H1 (cell line): ENCODE data around the gene RUNX1. TPM values are rescaled to one million over a fixed set of nuclear protein-coding genes. Genes with fewer than 3 reads are reported as not detected.

Experiments
- CTCF ChIA-PET: fragments of 300-600 bp; sonication (Branson Sonifier 250); formaldehyde crosslinking; loops from one replicate; lab custom pipeline; 2021; ENCODE audit not compliant: partially characterized antibody; lab: Charles Lee
- POLR2A ChIA-PET: fragments of 300-600 bp; sonication (Branson Sonifier 250); formaldehyde crosslinking; loops from one replicate; lab custom pipeline; 2021; ENCODE audit warnings: inconsistent platforms; ENCODE audit not compliant: partially characterized antibody; lab: Charles Lee
- DNase-seq, 2 experiments: peaks; one replicate each; pipeline versions ENCODE4 v3.0.0 to v3.0.0-alpha.2; 2010 to 2022; ENCODE audit warnings: low spot score in 2 of 2, low read depth in 1 of 2, mixed read lengths in 1 of 2
- FAIRE-seq: peaks from 2 replicates; lab custom pipeline; 2011; peaks lifted over from hg19 to GRCh38; lab: Jason Lieb, UNC
- H2AFZ ChIP-seq: 2 replicates; pipeline ENCODE4 v1.8.1; 2012; ENCODE audit warnings: low read length, inconsistent platforms
- H2AK5ac ChIP-seq: 2 replicates; pipeline ENCODE4 v1.6.1; 2013; ENCODE audit warnings: low read depth, low read length
- H2BK120ac ChIP-seq: replicated peaks from 2 replicates; pipeline ENCODE3; 2013; ENCODE audit warnings: low read depth, low read length, inconsistent platforms
- H2BK12ac ChIP-seq: 2 replicates; pipeline ENCODE4 v1.6.1; 2013; ENCODE audit warnings: low read depth, low read length
- H2BK15ac ChIP-seq: 2 replicates; pipeline ENCODE4 v1.6.1; 2013; ENCODE audit warnings: low read length
- H2BK20ac ChIP-seq: 2 replicates; pipeline ENCODE4 v1.6.1; 2013; ENCODE audit warnings: low read length
- H2BK5ac ChIP-seq: 2 replicates; pipeline ENCODE4 v1.6.1; 2013; ENCODE audit warnings: low read depth, low read length
- H3K14ac ChIP-seq: 2 replicates; pipeline ENCODE4 v1.6.1; 2013; ENCODE audit warnings: inconsistent platforms; ENCODE audit not compliant: insufficient read length
- H3K18ac ChIP-seq: 2 replicates; pipeline ENCODE4 v1.6.1; 2013; ENCODE audit warnings: low read length; ENCODE audit errors: extremely low read depth
- H3K23ac ChIP-seq: 2 replicates; pipeline ENCODE4 v1.6.1; 2013; ENCODE audit warnings: inconsistent platforms; ENCODE audit not compliant: insufficient read length
- H3K23me2 ChIP-seq: 2 replicates; pipeline ENCODE4 v1.6.1; 2013; ENCODE audit warnings: low read depth, low read length
- H3K27ac ChIP-seq: 2 replicates; pipeline ENCODE4 v1.6.1; 2011; ENCODE audit warnings: low read depth, low read length, inconsistent platforms
- H3K27me3 ChIP-seq, 4 experiments: replicated peaks in 1 of 4; 1 replicate in 1 of 4; 2 replicates in 3 of 4; pipeline versions ENCODE4 v1.6.1 to v1.8.1; 2011 to 2013; ENCODE audit warnings: low read length in 3 of 4, mild to moderate bottlenecking in 3 of 4, inconsistent platforms in 2 of 4, mixed read lengths in 2 of 4, moderate library complexity in 1 of 4; ENCODE audit not compliant: control insufficient read depth in 3 of 4, insufficient read depth in 3 of 4; ENCODE audit errors: extremely low read depth in 1 of 4
- H3K36me3 ChIP-seq, 4 experiments: 2 replicates each; pipeline versions ENCODE4 v1.6.1 to v1.8.1; 2011 to 2013; ENCODE audit warnings: mild to moderate bottlenecking in 4 of 4, low read length in 3 of 4, moderate library complexity in 2 of 4, control low read depth in 1 of 4, inconsistent platforms in 1 of 4; ENCODE audit not compliant: insufficient read depth in 4 of 4, control insufficient read depth in 2 of 4
- H3K4ac ChIP-seq: replicated peaks from 2 replicates; pipeline ENCODE3; 2013; ENCODE audit warnings: low read length, low read depth, mixed read lengths, inconsistent platforms; ENCODE audit not compliant: insufficient read length
- H3K4me1 ChIP-seq, 4 experiments: replicated peaks in 1 of 4; 1 replicate in 1 of 4; 2 replicates in 3 of 4; pipeline versions ENCODE4 v1.6.1 to v1.8.1; 2011 to 2013; ENCODE audit warnings: low read length in 3 of 4, inconsistent platforms in 2 of 4, mixed read lengths in 1 of 4; ENCODE audit not compliant: insufficient read depth in 4 of 4, control insufficient read depth in 3 of 4
- H3K4me2 ChIP-seq, 2 experiments: 2 replicates each; pipeline versions ENCODE4 v1.6.1 to v1.8.1; 2011 to 2013; ENCODE audit warnings: low read depth in 2 of 2, low read length in 2 of 2, control low read depth in 1 of 2, inconsistent platforms in 1 of 2, mild to moderate bottlenecking in 1 of 2; ENCODE audit not compliant: insufficient read depth in 1 of 2
- H3K4me3 ChIP-seq, 4 experiments: fragments of 200-600, 300-600 bp in 1 of 4; sonication (generic), shearing (Covaris generic), sonication (Bioruptor Twin) in 1 of 4; 2 replicates each; pipeline versions ENCODE4 v1.5.1 to v1.8.1; 2011 to 2016; ENCODE audit warnings: low read length in 4 of 4, low read depth in 3 of 4, control low read depth in 2 of 4, inconsistent platforms in 2 of 4, mild to moderate bottlenecking in 2 of 4, mixed read lengths in 1 of 4, moderate library complexity in 1 of 4; ENCODE audit not compliant: insufficient read depth in 2 of 4; ENCODE audit errors: extremely low read depth in 1 of 4
- H3K56ac ChIP-seq: replicated peaks from 2 replicates; pipeline ENCODE3; 2013; ENCODE audit warnings: low read depth, mild to moderate bottlenecking, mixed read lengths, low read length, inconsistent platforms; ENCODE audit not compliant: insufficient read length
- H3K79me1 ChIP-seq: 2 replicates; pipeline ENCODE4 v1.6.1; 2013; ENCODE audit warnings: low read depth, low read length, control low read depth
- H3K79me2 ChIP-seq, 2 experiments: 2 replicates each; pipeline versions ENCODE4 v1.6.1 to v1.8.1; 2012 to 2013; ENCODE audit warnings: low read length in 2 of 2, mild to moderate bottlenecking in 2 of 2, inconsistent platforms in 1 of 2; ENCODE audit not compliant: insufficient read depth in 2 of 2, control insufficient read depth in 1 of 2
- H3K9ac ChIP-seq, 4 experiments: replicated peaks in 1 of 4; 1 replicate in 1 of 4; 2 replicates in 3 of 4; pipeline versions ENCODE4 v1.6.1 to v1.8.1; 2011 to 2013; ENCODE audit warnings: low read depth in 3 of 4, low read length in 3 of 4, control low read depth in 2 of 4, mild to moderate bottlenecking in 2 of 4, moderate library complexity in 2 of 4, inconsistent platforms in 1 of 4; ENCODE audit errors: extremely low read depth in 1 of 4
- H3K9me3 ChIP-seq, 2 experiments: 2 replicates each; pipeline versions ENCODE4 v1.6.1 to v1.8.1; 2012 to 2013; ENCODE audit warnings: mild to moderate bottlenecking in 2 of 2, moderate library complexity in 2 of 2, control low read depth in 1 of 2, inconsistent platforms in 1 of 2, low read depth in 1 of 2, low read length in 1 of 2, mixed read lengths in 1 of 2; ENCODE audit not compliant: insufficient read depth in 2 of 2
- H4K20me1 ChIP-seq, 2 experiments: replicated peaks in 1 of 2; 2 replicates each; pipeline versions ENCODE3 to v1.8.1; 2011 to 2013; ENCODE audit warnings: inconsistent platforms in 2 of 2, low read length in 2 of 2, mild to moderate bottlenecking in 1 of 2; ENCODE audit not compliant: insufficient read depth in 2 of 2, control insufficient read depth in 1 of 2
- H4K5ac ChIP-seq: 2 replicates; pipeline ENCODE4 v1.6.1; 2013; ENCODE audit warnings: low read length, low read depth, mixed read lengths, inconsistent platforms; ENCODE audit not compliant: insufficient read length
- H4K8ac ChIP-seq: 2 replicates; pipeline ENCODE4 v1.8.0; 2013; ENCODE audit warnings: mild to moderate bottlenecking, moderate library complexity, low read length, inconsistent platforms; ENCODE audit not compliant: insufficient read depth; ENCODE audit errors: extremely low read depth
- H4K91ac ChIP-seq: replicated peaks from 2 replicates; pipeline ENCODE3; 2013; ENCODE audit warnings: low read length, mixed read lengths, inconsistent platforms; ENCODE audit not compliant: insufficient read length
- CTBP2 ChIP-seq: IDR thresholded peaks from 2 replicates; pipeline ENCODE4 v1.7.0; 2011; ENCODE audit warnings: borderline replicate concordance, mild to moderate bottlenecking, moderate library complexity, mixed read lengths, low read length; ENCODE audit not compliant: insufficient read depth, insufficient read length
- RNF2 ChIP-seq: fragments of 200-900, 300-1000 bp; sonication (generic); IDR thresholded peaks from 2 replicates; pipeline ENCODE4 v1.7.1; 2016; ENCODE audit warnings: borderline replicate concordance, low read depth, mild to moderate bottlenecking, antibody characterized with exemption, low read length; ENCODE audit not compliant: poor library complexity, severe bottlenecking; ENCODE audit errors: missing control alignments
- SP1 ChIP-seq: IDR thresholded peaks from 2 replicates; pipeline ENCODE4 v1.6.1; 2011; ENCODE audit warnings: low read depth, low read length
- WGBS, 2 experiments: shearing (Covaris generic) in 1 of 2; methylation state at CpG; one replicate each; pipeline versions ENCODE4 v1.1.6 to v1.1.7; 2013 to 2015; ENCODE audit warnings: low lambda C conversion rate in 2 of 2, mixed read lengths in 2 of 2, inconsistent platforms in 1 of 2, low coverage in 1 of 2, missing lambda C conversion rate in 1 of 2; ENCODE audit not compliant: insufficient replicate concordance in 2 of 2, insufficient coverage in 1 of 2, insufficient read length in 1 of 2; ENCODE audit errors: extremely low coverage in 1 of 2, missing lambda C conversion rate in 1 of 2; 5-methylcytosine and 5-hydroxymethylcytosine counted together
- polyA plus RNA-seq, 7 experiments: library from polyadenylated mRNA; depleted of rRNA in 3 of 7; stranded (reverse) in 5 of 7; unstranded in 2 of 7; fragments of >200 nt in 5 of 7; fragments of 200-250 nt in 2 of 7; gene quantifications; 1 replicate in 5 of 7; 2 replicates in 1 of 7; 4 replicates in 1 of 7; pipeline versions ENCODE4 v1.2.1 to v1.2.3, GENCODE V29; 2011 to 2013; ENCODE audit warnings: missing spikeins in 2 of 7, mixed read lengths in 2 of 7
- total RNA-seq: library from RNA; stranded (reverse); fragmentation: NEBNext Ultra II Directional; extraction: Animal tissue kit (Norgen Biotek cat#: 25700); gene quantifications from 2 replicates; pipeline ENCODE4 v1.2.1, GENCODE V29; 2021

The RUNX1 gene
- total and polyA plus RNA-seq, 2 of the 8 experiments (the other 6 are each of a cell fraction or from before 2014, with no cell fraction given): 0.20 to 0.60 TPM

GRCh38 chr21:35059742-35060141 lies 10.6 kb upstream of the RUNX1 start:
- Histone ChIP-seq H2BK12ac (no peak overlapping the region), H2BK20ac (no peak overlapping the region), H4K91ac (no peak overlapping the region), H3K4ac (no peak overlapping the region), H3K4me1 (no peaks in the 10 kb centered on the region), H2BK15ac (no peak overlapping the region), H2AK5ac (no peak overlapping the region), H3K9me3 (no peaks in the 10 kb centered on the region), H3K56ac (no peak overlapping the region), H3K27ac (no peak overlapping the region), H3K79me2 (no peaks in the 10 kb centered on the region), H3K79me1 (no peaks in the 10 kb centered on the region)
- POLR2A ChIA-PET: no interaction called here
- no peak for DNase-seq
- TF ChIP-seq CTBP2 (no peak), RNF2 (no peak), SP1 (no peak)
- TF ChIP-seq, all 59 proteins: peak for 0
- H2BK5ac ChIP-seq: no peak overlapping the region
- no peaks in the 10 kb centered on the region for H4K20me1 ChIP-seq
- no peak overlapping the region for H4K8ac ChIP-seq
- H3K14ac ChIP-seq: no peak overlapping the region
- H2AFZ ChIP-seq: no peak overlapping the region
- no peak for FAIRE-seq
- WGBS, 2 experiments: 95% methylated on average over 3 of the region's 3 CpGs; no CpG with 5 or more reads in 1 of the 2 experiments
- no peak overlapping the region for H4K5ac ChIP-seq
- H3K27me3 ChIP-seq: no peaks in the 10 kb centered on the region
- H3K23me2 ChIP-seq: peaks cover 2% of the 10 kb centered on the region; the same call in 1 of the 2 replicates
- no peak overlapping the region for H3K4me3 ChIP-seq
- H3K23ac ChIP-seq: no peak overlapping the region
- H2BK120ac ChIP-seq: no peak overlapping the region
- no peak overlapping the region for H3K9ac ChIP-seq
- H3K18ac ChIP-seq: no peak overlapping the region
- no peak overlapping the region for H3K4me2 ChIP-seq
- no peaks in the 10 kb centered on the region for H3K36me3 ChIP-seq
- CTCF ChIA-PET: interaction anchor here (1.0 to 1.5 kb wide), 3 partner anchors 449 to 904 kb away, joined by 3 read pairs; no protein-coding TSS in a partner anchor
